GM23338 (cell line): ENCODE measurements around the gene DNASE1. TPM values are rescaled to one million over a fixed set of nuclear protein-coding genes. Genes with fewer than 3 reads are reported as not detected.

Source experiments
- ATAC-seq: fragments of 200-7000 bp; cut with Tn5 transposase; 3 replicates; pipeline ENCODE4 v1.9.1; 2020
- DNase-seq: peaks from one replicate; pipeline ENCODE4 v3.0.0-alpha.2; 2015; ENCODE audit warnings: low spot score
- H2AFZ ChIP-seq: fragments of 200-600 bp; sonication (generic); 2 replicates; pipeline ENCODE4 v1.8.0; 2016; ENCODE audit warnings: antibody characterized with exemption, mild to moderate bottlenecking, moderate library complexity
- H3F3A ChIP-seq: fragments of 200-600 bp; sonication (generic); replicated peaks from 2 replicates; pipeline ENCODE4 v1.8.0; 2017; ENCODE audit warnings: antibody characterized with exemption, mixed run types, low read depth
- H3K27ac ChIP-seq: fragments of 200-600 bp; sonication (generic); 2 replicates; pipeline ENCODE4 v1.6.1; 2016; ENCODE audit warnings: low read depth
- H3K27me3 ChIP-seq: fragments of 200-600 bp; sonication (generic); 2 replicates; pipeline ENCODE4 v1.8.0; 2016; ENCODE audit warnings: mild to moderate bottlenecking, mixed run types, moderate library complexity; ENCODE audit not compliant: insufficient read depth
- H3K36me3 ChIP-seq: fragments of 200-600 bp; sonication (generic); 2 replicates; pipeline ENCODE4 v1.8.0; 2016; ENCODE audit warnings: mild to moderate bottlenecking; ENCODE audit not compliant: insufficient read depth
- H3K4me1 ChIP-seq: fragments of 200-600 bp; sonication (generic); 2 replicates; pipeline ENCODE4 v1.8.0; 2016; ENCODE audit warnings: mild to moderate bottlenecking, moderate library complexity; ENCODE audit not compliant: insufficient read depth
- H3K4me2 ChIP-seq: fragments of 200-600 bp; sonication (generic); 2 replicates; pipeline ENCODE4 v1.7.1; 2017; ENCODE audit warnings: mixed run types
- H3K4me3 ChIP-seq: fragments of 200-600 bp; sonication (generic); 2 replicates; pipeline ENCODE4 v1.6.1; 2016; ENCODE audit warnings: mixed run types
- H3K79me2 ChIP-seq: fragments of 200-600 bp; sonication (generic); replicated peaks from 2 replicates; pipeline ENCODE4 v1.8.0; 2017; ENCODE audit warnings: mild to moderate bottlenecking; ENCODE audit not compliant: insufficient read depth
- H3K9me2 ChIP-seq: fragments of 200-600 bp; sonication (generic); 2 replicates; pipeline ENCODE4 v1.8.0; 2017; ENCODE audit not compliant: insufficient read depth
- H4K20me1 ChIP-seq: fragments of 200-600 bp; sonication (generic); replicated peaks from 2 replicates; pipeline ENCODE4 v1.8.0; 2017; ENCODE audit warnings: mild to moderate bottlenecking; ENCODE audit not compliant: insufficient read depth
- H3K27ac Mint-ChIP-seq: 2 replicates; pipeline ENCODE4 v1.8.0; 2020; ENCODE audit warnings: inconsistent platforms, mild to moderate bottlenecking, moderate library complexity, mixed read lengths
- H3K27me3 Mint-ChIP-seq: 3 replicates; pipeline ENCODE4 v1.8.0; 2022; ENCODE audit warnings: low read depth, mild to moderate bottlenecking, moderate library complexity, mixed read lengths, inconsistent platforms; ENCODE audit not compliant: insufficient read depth, poor library complexity
- H3K36me3 Mint-ChIP-seq: 3 replicates; pipeline ENCODE4 v1.8.0; 2021; ENCODE audit warnings: low read depth, mild to moderate bottlenecking, inconsistent platforms, moderate library complexity, mixed read lengths
- H3K4me1 Mint-ChIP-seq: 3 replicates; pipeline ENCODE4 v1.8.0; 2020; ENCODE audit warnings: mild to moderate bottlenecking, inconsistent platforms, mixed read lengths
- H3K4me3 Mint-ChIP-seq: 3 replicates; pipeline ENCODE4 v1.8.0; 2021; ENCODE audit warnings: moderate library complexity, mild to moderate bottlenecking, inconsistent platforms, mixed read lengths
- H3K9me3 Mint-ChIP-seq: 3 replicates; pipeline ENCODE4 v1.8.0; 2020; ENCODE audit warnings: moderate library complexity, mild to moderate bottlenecking, inconsistent platforms, mixed read lengths
- CREB1 ChIP-seq: fragments of 250-450 bp; sonication (Bioruptor Pico); IDR thresholded peaks from 2 replicates; pipeline ENCODE4 v1.5.0; 2020; ENCODE audit warnings: low read depth, mild to moderate bottlenecking, moderate library complexity
- ETS1 ChIP-seq: IDR thresholded peaks from 2 replicates; pipeline ENCODE4 v1.6.1; 2016; ENCODE audit warnings: antibody characterized with exemption
- EZH2 ChIP-seq: fragments of 200-600 bp; sonication (generic); IDR thresholded peaks from one replicate; pipeline ENCODE4 v1.8.0; 2017; ENCODE audit warnings: antibody characterized with exemption, mild to moderate bottlenecking, low read depth; ENCODE audit not compliant: unreplicated experiment
- EZH2phosphoT487 ChIP-seq: fragments of 200-600 bp; sonication (generic); IDR thresholded peaks from one replicate; pipeline ENCODE4 v1.8.1; 2018; ENCODE audit warnings: antibody characterized with exemption; ENCODE audit not compliant: unreplicated experiment
- JUNB ChIP-seq: IDR thresholded peaks from one replicate; pipeline ENCODE4 v1.6.1; 2016; ENCODE audit warnings: antibody characterized with exemption; ENCODE audit not compliant: unreplicated experiment
- NANOG ChIP-seq: IDR thresholded peaks from 2 replicates; pipeline ENCODE4 v1.6.1; 2016; ENCODE audit warnings: antibody characterized with exemption, borderline replicate concordance
- POLR2AphosphoS5 ChIP-seq: IDR thresholded peaks from 2 replicates; pipeline ENCODE4 v1.6.1; 2016; ENCODE audit warnings: antibody characterized with exemption, low read depth
- REST ChIP-seq: IDR thresholded peaks from one replicate; pipeline ENCODE4 v1.6.1; 2018; ENCODE audit warnings: antibody characterized with exemption; ENCODE audit not compliant: unreplicated experiment
- STAT1 ChIP-seq: IDR thresholded peaks from one replicate; pipeline ENCODE4 v1.6.1; 2016; ENCODE audit warnings: antibody characterized with exemption; ENCODE audit not compliant: unreplicated experiment
- ZNF114 ChIP-seq: fragments of 250-450 bp; sonication (Bioruptor Pico); IDR thresholded peaks from 2 replicates; pipeline ENCODE4 v1.5.0; 2020; ENCODE audit warnings: mild to moderate bottlenecking, moderate library complexity
- ZNF331 ChIP-seq: fragments of 250-450 bp; sonication (Bioruptor Pico); IDR thresholded peaks from 2 replicates; pipeline ENCODE4 v1.5.0; 2020; ENCODE audit warnings: low read depth, mild to moderate bottlenecking, moderate library complexity
- ZNF462 ChIP-seq: fragments of 250-450 bp; sonication (Bioruptor Pico); IDR thresholded peaks from 2 replicates; pipeline ENCODE4 v1.5.0; 2020; ENCODE audit warnings: mild to moderate bottlenecking, moderate library complexity
- polyA plus RNA-seq: library from polyadenylated mRNA; unstranded; fragments of >200 nt; fragmentation: Nextera tagmentation; extraction: Ambion mirVana; gene quantifications from 2 replicates; pipeline ENCODE4 v1.2.1, GENCODE V29; 2016
- total RNA-seq: library from RNA; depleted of rRNA; stranded (reverse); fragments of >200 nt; shearing (Covaris generic); gene quantifications from 2 replicates; pipeline ENCODE4 v1.2.3, GENCODE V29; 2014
- TF ChIP-seq, protein P1 (sequence below), 2 experiments: fragments of 200-600 bp in 1 of 2; sonication (generic) in 1 of 2; conservative IDR thresholded peaks; 2 replicates each; pipeline versions ENCODE4 v1.5.1 to v1.6.1; 2016 to 2017; ENCODE audit warnings: antibody characterized with exemption in 2 of 2, low read depth in 2 of 2, mild to moderate bottlenecking in 2 of 2, moderate library complexity in 1 of 2

Gene DNASE1
- total and polyA plus RNA-seq, 2 experiments from 2014 or later: 7.9 to 23.0 TPM

DNA sequence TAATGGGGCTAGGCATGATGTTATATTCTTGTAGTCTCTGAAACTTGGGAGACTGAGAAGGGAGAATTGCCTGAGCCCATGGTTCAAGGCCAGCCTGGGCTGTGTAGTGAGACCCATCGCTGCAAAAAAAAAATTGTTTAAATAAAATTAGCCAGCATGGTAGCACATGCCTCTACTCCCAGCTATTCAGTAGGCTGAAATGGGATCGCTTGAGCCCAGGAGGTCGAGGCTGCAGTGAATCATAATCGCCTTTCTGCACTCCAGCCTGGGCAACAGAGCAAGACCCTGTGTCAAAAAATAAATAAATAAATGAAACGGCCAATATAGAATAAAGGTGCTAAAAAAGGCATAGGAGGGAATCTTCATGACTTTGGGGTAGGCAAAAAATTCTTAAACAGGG lies 29.2 kb upstream of the DNASE1 start:
- H3K4me3 ChIP-seq: no peak overlapping the region
- TF ChIP-seq STAT1: no peak
- no peak for TF ChIP-seq REST
- no peak for TF ChIP-seq ZNF114 (CRISPR knock-in tag)
- no peak for TF ChIP-seq CREB1 (CRISPR knock-in tag)
- no peak for TF ChIP-seq ZNF331
- TF ChIP-seq, protein P1, sequence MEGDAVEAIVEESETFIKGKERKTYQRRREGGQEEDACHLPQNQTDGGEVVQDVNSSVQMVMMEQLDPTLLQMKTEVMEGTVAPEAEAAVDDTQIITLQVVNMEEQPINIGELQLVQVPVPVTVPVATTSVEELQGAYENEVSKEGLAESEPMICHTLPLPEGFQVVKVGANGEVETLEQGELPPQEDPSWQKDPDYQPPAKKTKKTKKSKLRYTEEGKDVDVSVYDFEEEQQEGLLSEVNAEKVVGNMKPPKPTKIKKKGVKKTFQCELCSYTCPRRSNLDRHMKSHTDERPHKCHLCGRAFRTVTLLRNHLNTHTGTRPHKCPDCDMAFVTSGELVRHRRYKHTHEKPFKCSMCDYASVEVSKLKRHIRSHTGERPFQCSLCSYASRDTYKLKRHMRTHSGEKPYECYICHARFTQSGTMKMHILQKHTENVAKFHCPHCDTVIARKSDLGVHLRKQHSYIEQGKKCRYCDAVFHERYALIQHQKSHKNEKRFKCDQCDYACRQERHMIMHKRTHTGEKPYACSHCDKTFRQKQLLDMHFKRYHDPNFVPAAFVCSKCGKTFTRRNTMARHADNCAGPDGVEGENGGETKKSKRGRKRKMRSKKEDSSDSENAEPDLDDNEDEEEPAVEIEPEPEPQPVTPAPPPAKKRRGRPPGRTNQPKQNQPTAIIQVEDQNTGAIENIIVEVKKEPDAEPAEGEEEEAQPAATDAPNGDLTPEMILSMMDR (conservative IDR thresholded peaks at IDR 0.05; ENCODE audit: low read depth in 2 of 2): no peak
- no peak for TF ChIP-seq POLR2AphosphoS5
- no peak for TF ChIP-seq EZH2phosphoT487
- TF ChIP-seq ZNF462: no peak
- TF ChIP-seq ETS1: no peak
- no peak for TF ChIP-seq JUNB
- TF ChIP-seq NANOG: no peak
- TF ChIP-seq EZH2: no peak
- DNase-seq: no peak

More for the DNA sequence above, 29.2 kb upstream of the DNASE1 start:
- H3K4me1 ChIP-seq: peaks cover 12% of the 10 kb centered on the region
- H3K4me3 Mint-ChIP-seq: no peak overlapping the region
- no peaks in the 10 kb centered on the region for H3K27me3 Mint-ChIP-seq
- no peak overlapping the region for H3K27ac ChIP-seq
- H3K9me3 Mint-ChIP-seq: no peaks in the 10 kb centered on the region
- no peak overlapping the region for H3K4me2 ChIP-seq
- peaks cover 12% of the 10 kb centered on the region for H3K79me2 ChIP-seq
- H3K36me3 ChIP-seq: no peaks in the 10 kb centered on the region
- H3K27me3 ChIP-seq: no peaks in the 10 kb centered on the region
- no peaks in the 10 kb centered on the region for H3K9me2 ChIP-seq
- no peaks in the 10 kb centered on the region; the same call in 1 of the 2 replicates for H3F3A ChIP-seq
- no peak for ATAC-seq
- H4K20me1 ChIP-seq: peaks cover 7% of the 10 kb centered on the region
- H3K27ac Mint-ChIP-seq: no peak overlapping the region
- H2AFZ ChIP-seq: no peak overlapping the region
- no peaks in the 10 kb centered on the region for H3K36me3 Mint-ChIP-seq
- H3K4me1 Mint-ChIP-seq: peaks cover 10% of the 10 kb centered on the region; the same call in 2 of the 3 replicates
